H7 (cell line): Measurements from ENCODE around the gene UBE2E1. TPM values are rescaled to one million over a fixed set of nuclear protein-coding genes. Genes with fewer than 3 reads are reported as not detected.

Experiments
- DNase-seq: peaks from one replicate; pipeline ENCODE4 v3.0.0; 2012
- H3K27me3 ChIP-seq: 2 replicates; pipeline ENCODE4 v1.6.0; 2011; ENCODE audit warnings: mild to moderate bottlenecking, low read length; ENCODE audit not compliant: control insufficient read depth, insufficient read depth
- H3K36me3 ChIP-seq: replicated peaks from 2 replicates; pipeline ENCODE4 v1.5.1; 2011; ENCODE audit warnings: low read length; ENCODE audit not compliant: control insufficient read depth, insufficient read depth
- H3K4me3 ChIP-seq: 2 replicates; pipeline ENCODE4 v1.5.1; 2011; ENCODE audit warnings: low read depth, mild to moderate bottlenecking, control low read depth, low read length, moderate library complexity; ENCODE audit not compliant: insufficient read depth
- total RNA-seq: library from RNA; depleted of rRNA; stranded (reverse); fragments of >200 nt; shearing (Covaris generic); gene quantifications from 2 replicates; pipeline ENCODE4 v1.2.3, GENCODE V29; 2014

UBE2E1 gene
- total RNA-seq, 1 experiment from 2014 or later, result 159 TPM

DNA sequence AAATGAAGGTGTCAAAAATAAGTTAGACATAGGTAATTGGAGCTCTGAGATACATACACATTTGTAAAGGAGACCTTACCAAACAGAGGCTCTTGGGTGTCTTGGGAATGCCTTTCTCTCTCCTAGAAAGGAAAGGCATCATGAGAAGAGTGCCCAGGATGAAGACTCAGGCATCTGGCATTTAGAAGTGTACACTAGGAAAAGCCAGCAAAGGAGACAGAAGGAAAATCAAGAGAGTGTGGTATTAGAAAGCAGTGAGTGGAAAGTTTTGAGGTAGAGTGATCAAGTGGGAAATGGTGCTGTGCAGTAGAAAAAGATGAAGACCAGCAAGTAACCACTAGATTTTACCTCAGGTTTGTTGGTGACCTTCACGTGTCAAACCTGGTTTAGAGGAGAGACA, 16.1 kb downstream of the UBE2E1 start:
- Histone ChIP-seq H3K36me3 (no peaks in the 10 kb centered on the region; the same call in 1 of the 2 replicates), H3K27me3 (no peaks in the 10 kb centered on the region), H3K4me3 (no peak overlapping the region)
- no peak for DNase-seq

DNA sequence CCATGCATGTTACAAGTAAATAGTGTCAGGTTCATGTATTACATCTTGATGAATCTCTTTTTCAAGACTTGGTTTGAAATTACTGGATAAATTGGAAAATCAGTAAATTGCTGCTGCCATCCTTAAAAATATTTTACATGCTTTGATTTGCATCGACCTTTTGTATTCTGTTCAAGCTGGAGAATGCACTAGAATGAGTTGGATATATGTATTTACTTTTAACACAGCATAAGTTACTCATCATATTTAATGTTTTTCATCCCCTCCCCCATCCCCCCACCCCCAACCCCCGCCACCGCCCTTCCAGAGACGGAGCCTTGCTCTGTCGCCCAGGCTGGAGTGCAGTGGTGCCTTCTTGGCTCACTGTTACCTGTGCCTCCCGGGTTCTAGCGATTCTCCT, 16.8 kb downstream of the UBE2E1 start:
- Histone ChIP-seq H3K4me3 (no peak overlapping the region), H3K27me3 (no peaks in the 10 kb centered on the region), H3K36me3 (no peaks in the 10 kb centered on the region; the same call in 1 of the 2 replicates)
- DNase-seq, result no peak

DNA sequence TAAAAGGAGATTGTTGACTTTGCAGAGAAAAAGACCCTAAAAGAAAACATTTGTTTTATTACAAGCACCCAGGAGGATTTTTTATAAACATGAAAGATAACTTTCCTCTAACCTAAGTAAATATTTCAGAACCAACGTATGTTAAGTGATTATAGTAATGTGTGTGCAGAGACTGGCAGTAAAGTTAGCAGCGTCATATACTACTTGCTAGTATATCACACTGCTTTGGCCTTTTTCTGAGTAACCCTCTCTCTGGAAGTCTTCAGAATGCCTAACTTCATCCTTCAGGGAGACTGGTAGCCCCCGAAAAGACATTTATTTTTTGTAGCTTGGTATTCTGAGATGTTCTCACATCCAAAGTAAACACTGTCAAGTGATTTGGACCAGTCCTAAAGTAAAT, 17.9 kb downstream of the UBE2E1 start:
- H3K4me3 ChIP-seq, result no peak overlapping the region
- no peaks in the 10 kb centered on the region for H3K27me3 ChIP-seq
- no peaks in the 10 kb centered on the region for H3K36me3 ChIP-seq
- no peak for DNase-seq

DNA sequence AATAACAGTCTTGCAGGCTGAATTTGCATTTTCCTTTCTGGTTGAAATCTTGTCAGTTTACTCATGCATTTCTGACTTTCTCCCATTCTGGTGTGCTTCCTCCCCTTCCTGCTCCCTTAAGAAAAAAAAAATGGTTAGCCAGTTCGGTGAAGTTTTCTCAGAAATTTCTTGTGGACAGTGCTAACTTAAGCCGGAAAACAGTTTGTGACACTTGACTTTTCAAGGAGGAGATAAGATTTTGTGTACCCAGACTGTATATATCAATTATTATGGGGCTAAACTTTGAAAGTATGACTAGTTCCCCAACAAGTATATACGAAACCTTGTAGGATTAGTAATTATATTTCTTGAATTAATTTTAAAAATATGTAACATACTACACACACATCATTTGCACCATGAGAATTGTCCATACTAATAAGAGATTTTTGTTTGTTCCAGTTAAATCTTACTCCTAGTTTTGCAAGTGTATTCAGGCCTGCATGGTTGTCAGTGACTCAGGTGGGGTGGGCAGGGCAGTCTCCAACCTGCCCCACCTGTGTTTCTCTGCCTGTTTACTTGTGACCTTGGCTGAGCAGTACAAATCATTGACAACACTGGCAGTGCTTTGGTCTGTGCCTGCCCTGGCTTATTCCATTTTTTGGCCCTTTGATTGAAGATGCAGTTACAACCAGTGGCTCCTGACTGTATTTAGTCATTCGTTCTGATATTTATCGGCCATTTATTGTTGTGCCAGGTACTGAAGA, 19.1 kb downstream of the UBE2E1 start:
- no peak for DNase-seq
- Histone ChIP-seq H3K36me3 (no peaks in the 10 kb centered on the region), H3K27me3 (no peaks in the 10 kb centered on the region), H3K4me3 (no peak overlapping the region)

DNA sequence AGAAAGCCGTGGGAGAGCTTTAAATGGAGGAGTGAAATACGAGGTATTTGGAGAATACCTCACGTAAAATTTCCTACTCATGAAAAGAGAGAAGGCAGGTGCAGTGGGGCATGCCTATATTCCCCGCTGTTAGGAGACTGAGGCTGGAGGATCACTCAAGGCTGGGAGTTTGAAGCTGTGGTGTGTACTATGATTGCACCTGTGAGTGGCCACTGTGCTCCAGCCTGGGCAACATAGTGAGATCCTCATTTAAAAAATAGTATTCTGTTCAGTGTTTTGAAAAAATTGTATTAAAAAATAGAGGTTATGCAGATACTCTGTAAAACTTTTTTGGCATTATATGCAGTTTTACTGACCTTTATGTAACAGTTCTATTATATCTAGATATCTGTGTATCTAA, 20.0 kb downstream of the UBE2E1 start:
- DNase-seq, result no peak
- Histone ChIP-seq H3K4me3 (no peak overlapping the region), H3K36me3 (no peaks in the 10 kb centered on the region), H3K27me3 (no peaks in the 10 kb centered on the region)

DNA sequence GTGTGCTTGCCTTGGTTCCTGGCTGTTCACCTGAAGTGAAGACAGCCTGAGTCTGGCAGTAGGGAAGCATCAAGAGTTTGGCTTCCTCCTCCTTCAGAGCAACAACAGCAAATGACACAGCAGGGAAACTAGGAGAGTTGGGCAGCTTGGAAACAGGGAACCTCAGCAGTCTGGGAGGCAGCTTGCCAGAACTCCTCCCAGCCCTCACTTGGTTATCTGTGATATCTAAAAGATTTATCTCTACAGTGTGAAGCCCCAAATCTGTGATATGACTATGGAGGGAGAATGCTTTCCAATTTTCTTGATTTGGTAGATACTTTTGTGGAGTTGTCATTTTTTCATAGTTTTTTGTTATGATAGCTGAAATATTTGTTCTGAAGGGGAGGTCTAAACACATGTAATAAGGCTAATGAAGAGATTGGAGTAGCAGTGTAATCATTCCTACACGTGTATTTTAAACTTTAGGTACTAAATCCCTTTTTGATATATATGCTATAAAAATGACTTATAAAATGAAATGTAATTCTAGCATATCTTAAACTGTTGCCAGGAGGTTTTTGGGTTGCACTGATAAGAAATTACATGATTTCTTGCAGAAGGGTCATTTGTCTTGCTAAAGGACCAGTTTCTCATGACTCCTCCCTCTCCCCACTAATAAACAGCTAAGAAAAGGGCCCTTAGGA, 20.8 kb downstream of the UBE2E1 start:
- DNase-seq, result no peak
- H3K27me3 ChIP-seq, result no peaks in the 10 kb centered on the region
- H3K4me3 ChIP-seq, result no peak overlapping the region
- H3K36me3 ChIP-seq, result no peaks in the 10 kb centered on the region

DNA sequence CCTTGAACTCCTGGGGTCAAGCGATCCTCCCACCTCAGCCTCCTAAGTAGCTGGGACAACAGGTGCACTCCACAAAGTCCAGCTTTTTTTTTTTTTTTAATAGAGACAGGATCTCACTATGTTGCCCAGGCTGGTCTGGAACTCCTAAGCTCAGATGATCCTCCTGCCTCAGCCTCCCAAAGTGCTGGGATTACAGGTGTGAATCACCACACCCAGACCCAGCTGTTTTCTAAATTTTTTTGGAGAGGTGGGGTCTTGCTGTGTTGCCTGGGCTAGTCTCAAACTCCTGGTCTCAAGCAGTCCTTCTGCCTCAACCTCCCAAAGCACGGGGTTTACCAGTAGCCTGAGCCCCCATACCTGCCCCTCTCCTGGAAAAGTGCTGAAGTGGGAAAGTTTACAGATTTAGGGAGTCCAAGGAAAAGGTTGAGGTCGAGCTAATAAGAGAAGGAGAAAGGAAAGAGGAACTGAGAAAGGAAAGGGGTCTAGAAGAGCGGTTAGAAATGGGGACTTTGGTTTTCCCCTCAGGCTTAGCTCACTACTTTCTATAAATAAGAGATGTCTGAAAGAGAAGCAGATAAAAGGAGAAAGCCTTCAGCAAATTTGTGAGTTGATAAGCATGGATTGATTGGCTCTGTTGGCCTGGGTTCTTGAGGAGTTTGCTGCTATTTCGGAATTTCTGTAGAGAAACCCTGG, 23.6 kb downstream of the UBE2E1 start:
- Histone ChIP-seq H3K36me3 (no peaks in the 10 kb centered on the region), H3K4me3 (no peak overlapping the region), H3K27me3 (no peaks in the 10 kb centered on the region)
- DNase-seq, result no peak

DNA sequence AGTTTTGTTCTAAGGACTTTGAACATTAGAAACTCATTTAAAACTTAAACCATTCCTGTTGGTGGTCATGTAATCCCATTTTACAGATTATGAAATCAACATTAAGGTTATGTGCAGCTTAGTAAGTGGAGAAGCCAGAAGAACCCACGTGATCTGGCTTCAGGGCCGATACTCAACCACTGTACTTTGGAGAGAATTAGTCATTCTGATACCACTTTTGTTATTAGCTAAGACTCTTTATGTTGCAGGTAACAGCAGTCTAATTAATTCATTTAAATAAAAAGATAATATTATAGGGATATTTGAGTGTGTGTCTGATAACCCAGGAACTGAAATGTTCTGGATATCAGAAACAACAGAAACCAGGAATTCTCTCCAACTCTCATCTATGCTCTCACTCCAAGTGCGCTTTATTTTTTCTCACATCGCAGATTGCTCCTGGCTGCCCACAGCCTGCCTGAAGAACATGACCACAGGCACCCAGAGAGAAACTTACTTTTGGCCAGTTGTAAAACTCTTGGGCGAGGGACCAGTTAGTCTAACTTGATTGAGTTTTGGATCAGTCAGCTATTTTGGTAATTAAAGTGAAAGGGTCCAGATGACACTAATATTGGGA, 25.2 kb downstream of the UBE2E1 start:
- H3K36me3 ChIP-seq, result no peaks in the 10 kb centered on the region
- H3K4me3 ChIP-seq, result no peak overlapping the region
- no peaks in the 10 kb centered on the region for H3K27me3 ChIP-seq
- DNase-seq, result no peak

DNA sequence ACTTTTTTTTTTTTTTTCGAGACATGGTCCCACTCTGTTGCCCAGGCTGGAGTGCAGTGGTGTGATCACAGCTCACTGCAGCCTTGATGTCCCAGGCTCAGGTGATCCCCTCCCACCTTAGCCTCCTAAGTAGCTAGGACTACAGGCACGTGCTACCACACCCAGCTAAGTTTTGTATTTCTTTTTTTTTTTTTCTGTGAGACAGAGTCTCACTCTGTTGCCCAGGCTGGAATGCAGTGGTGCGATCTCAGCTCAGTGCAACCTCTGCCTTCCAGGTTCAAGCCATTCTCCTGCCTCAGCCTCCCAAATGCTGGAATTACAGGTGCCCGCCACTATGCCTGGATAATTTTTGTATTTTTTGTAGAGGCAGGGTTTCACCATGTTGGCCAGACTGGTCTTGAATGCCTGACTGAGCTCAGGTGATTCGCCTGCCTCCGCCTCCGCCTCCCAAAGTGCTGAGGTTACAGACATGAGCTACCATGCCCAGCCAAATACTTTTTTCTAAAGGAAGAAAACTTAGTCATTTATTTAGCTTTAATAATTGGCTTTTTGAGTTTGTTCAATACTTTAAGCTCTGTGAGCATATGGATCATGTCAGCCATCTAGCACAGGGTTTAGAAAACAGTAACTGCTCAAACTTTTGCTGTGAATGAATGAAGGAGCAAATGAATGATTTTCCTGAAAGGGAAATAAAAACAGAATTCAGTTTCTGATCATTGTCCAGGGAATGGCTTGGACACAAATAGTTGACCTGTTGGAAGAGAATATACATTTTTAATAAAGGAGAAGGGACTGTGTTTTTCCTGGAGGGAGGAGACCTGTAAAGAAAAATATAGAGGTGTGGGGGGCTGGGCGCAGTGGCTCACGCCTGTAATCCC, 26.0 kb downstream of the UBE2E1 start:
- Histone ChIP-seq H3K36me3 (no peaks in the 10 kb centered on the region), H3K27me3 (no peaks in the 10 kb centered on the region), H3K4me3 (no peak overlapping the region)
- no peak for DNase-seq

DNA sequence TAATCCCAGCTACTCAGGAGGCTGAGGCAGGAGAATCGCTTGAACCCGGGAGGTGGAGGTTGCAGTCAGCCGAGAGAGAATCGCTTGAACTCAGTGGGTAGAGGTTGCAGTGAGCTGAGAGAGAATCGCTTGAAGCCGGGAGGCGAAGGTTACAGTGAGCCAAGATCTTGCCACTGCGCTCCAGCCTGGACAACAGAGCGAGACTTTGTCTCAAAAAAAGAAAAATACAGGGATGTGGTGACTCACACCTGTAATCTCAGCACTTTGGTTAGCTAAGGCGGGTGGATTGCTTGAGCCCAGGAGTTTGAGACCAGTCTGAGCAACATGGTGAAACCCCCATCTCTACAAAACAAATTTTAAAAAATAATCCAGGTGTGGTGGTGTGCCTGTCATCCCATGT, 26.8 kb downstream of the UBE2E1 start:
- DNase-seq, result no peak
- no peaks in the 10 kb centered on the region for H3K27me3 ChIP-seq
- no peak overlapping the region for H3K4me3 ChIP-seq
- H3K36me3 ChIP-seq, result no peaks in the 10 kb centered on the region

DNA sequence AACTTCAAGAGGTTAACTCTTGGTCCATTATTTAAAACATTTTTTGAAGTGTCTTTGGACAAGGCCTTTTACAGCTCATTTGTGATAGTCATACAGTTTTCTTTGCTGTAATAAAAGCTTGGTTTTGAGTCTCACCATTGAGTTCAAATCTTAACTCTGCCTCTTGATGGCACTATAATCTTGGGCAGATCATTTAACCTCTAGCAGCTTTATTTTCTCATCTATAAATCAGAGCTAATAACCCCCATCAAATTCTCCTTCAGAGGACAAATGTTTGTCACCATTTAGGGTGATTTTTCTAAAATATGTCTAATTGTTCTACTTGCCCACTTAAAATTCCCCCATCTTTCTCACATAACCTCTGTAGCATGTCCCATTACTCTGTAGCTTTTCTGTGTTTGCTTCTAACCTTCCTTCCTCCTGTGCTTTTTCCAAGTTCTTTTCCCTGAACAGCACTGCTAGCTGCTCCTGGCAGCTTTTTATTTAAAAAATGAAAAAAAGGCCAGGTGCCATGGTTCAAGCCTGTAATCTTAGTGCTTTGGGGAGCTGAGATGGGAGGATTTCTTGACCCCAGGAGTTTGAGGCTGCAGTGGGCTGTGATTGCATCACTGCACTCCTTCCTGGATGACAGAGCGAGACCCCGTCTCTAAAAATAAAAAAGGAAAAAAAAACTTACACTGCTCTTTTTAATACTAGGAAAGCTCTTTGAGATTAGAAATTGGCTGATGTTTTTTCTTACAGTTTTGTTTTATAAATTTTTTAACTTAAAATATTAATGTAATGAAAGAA, 28.5 kb downstream of the UBE2E1 start:
- Histone ChIP-seq H3K4me3 (no peak overlapping the region), H3K36me3 (no peaks in the 10 kb centered on the region)

DNA sequence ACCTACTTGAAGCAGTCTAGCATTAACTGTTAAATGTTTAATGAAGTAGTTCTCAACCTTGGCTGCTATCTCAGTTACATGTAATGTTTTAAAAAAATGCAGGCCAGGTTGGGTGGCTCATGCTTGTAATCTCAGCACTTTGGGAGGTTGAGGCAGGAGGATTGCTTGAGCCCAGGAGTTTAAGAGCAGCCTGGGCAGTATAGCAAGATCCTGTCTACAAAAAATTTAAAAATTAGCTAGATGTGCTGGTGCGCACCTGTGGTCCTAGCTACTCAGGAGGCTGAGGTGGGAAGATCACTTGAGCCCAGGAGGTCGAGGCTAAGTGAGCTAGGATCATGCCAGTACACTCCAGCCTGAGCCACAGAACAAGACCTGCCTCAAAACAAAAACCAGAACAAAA, 29.3 kb downstream of the UBE2E1 start:
- no peaks in the 10 kb centered on the region for H3K27me3 ChIP-seq
- no peak for DNase-seq
- no peaks in the 10 kb centered on the region for H3K36me3 ChIP-seq

More for the DNA sequence above, 28.5 kb downstream of the UBE2E1 start:
- DNase-seq, result no peak
- H3K27me3 ChIP-seq, result no peaks in the 10 kb centered on the region

DNA sequence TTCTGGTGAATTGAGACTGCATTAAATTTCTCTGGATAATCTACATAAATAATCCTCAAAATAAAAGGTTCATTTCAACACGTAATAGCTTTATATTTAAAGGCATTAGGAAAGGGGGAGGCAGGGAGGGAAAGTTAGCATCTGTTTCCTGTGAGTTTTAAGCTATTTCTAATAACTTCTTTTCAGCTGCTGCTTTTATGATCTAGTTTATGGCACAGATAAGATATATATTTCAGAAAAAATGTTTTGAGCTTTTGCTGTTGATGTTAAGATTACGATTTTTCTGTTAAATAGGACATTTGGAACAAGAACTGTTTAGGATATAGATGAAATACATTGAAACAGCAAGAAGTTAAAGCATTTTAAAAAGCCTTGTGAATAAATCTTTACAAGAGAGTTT, 30.0 kb downstream of the UBE2E1 start:
- no peak for DNase-seq
- Histone ChIP-seq H3K4me3 (no peak overlapping the region), H3K36me3 (no peaks in the 10 kb centered on the region), H3K27me3 (no peaks in the 10 kb centered on the region)

More for the DNA sequence above, 29.3 kb downstream of the UBE2E1 start:
- H3K4me3 ChIP-seq, result no peak overlapping the region
